ENCODE measurements around the gene DGKD.

DNA sequence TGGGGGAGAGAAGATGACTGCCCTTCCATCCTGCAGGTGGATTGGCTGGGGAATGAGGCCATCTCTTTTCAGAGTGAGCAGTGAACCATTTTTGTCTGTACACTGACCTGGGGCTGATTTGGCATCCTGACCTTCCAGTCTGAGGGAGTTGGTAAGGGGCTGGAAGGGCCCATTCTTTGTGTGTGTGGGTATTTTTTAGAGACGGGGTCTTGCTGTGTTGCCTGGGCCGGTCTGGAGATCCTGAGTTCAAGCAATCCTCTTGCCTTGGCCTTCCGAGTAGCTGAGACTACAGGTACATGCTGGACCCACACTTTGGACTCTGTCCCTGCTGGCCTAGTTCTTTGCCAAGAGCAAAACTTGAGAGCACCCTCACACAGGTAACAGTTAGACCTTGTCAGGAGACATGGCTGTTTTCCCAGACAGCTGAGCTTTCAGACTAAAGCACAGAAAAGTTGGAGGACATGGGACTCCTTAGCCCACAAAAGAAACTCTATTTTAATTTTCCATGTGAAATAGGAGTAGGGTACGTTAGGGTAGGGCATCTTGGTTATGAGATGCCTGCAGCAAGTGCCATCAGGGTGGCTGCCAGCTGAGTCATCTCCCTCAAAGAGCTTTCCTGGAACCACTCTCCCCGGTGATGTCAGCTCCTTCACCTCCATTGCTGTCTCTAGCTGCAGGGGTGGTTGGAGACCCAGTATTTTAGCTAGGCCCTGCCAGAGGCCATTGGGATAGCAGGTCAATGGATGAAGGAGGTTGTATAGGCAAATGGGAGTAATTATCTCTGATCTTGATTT, 60.7 kb downstream of the DGKD start:
- TF ChIP-seq CBFB (CRISPR knock-in tag; IDR thresholded peaks at IDR 0.05; ENCODE audit: low read depth) (no peak), NR2C2 (CRISPR knock-in tag; IDR thresholded peaks at IDR 0.05) (no peak), GRHL2 (CRISPR knock-in tag; IDR thresholded peaks at IDR 0.05; ENCODE audit: insufficient replicate concordance, severe bottlenecking) (no peak), JUN (CRISPR knock-in tag; IDR thresholded peaks at IDR 0.05) (no peak), CREM (CRISPR knock-in tag; IDR thresholded peaks at IDR 0.05) (no peak), ESRRA (CRISPR knock-in tag; IDR thresholded peaks at IDR 0.05; ENCODE audit: borderline replicate concordance) (no peak)
- TF ChIP-seq, protein P1, sequence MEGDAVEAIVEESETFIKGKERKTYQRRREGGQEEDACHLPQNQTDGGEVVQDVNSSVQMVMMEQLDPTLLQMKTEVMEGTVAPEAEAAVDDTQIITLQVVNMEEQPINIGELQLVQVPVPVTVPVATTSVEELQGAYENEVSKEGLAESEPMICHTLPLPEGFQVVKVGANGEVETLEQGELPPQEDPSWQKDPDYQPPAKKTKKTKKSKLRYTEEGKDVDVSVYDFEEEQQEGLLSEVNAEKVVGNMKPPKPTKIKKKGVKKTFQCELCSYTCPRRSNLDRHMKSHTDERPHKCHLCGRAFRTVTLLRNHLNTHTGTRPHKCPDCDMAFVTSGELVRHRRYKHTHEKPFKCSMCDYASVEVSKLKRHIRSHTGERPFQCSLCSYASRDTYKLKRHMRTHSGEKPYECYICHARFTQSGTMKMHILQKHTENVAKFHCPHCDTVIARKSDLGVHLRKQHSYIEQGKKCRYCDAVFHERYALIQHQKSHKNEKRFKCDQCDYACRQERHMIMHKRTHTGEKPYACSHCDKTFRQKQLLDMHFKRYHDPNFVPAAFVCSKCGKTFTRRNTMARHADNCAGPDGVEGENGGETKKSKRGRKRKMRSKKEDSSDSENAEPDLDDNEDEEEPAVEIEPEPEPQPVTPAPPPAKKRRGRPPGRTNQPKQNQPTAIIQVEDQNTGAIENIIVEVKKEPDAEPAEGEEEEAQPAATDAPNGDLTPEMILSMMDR (IDR thresholded peaks at IDR 0.05), result no peak
- TF ChIP-seq, protein P2, sequence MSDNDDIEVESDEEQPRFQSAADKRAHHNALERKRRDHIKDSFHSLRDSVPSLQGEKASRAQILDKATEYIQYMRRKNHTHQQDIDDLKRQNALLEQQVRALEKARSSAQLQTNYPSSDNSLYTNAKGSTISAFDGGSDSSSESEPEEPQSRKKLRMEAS (CRISPR knock-in tag; IDR thresholded peaks at IDR 0.05), result no peak
- TF ChIP-seq, protein P3, sequence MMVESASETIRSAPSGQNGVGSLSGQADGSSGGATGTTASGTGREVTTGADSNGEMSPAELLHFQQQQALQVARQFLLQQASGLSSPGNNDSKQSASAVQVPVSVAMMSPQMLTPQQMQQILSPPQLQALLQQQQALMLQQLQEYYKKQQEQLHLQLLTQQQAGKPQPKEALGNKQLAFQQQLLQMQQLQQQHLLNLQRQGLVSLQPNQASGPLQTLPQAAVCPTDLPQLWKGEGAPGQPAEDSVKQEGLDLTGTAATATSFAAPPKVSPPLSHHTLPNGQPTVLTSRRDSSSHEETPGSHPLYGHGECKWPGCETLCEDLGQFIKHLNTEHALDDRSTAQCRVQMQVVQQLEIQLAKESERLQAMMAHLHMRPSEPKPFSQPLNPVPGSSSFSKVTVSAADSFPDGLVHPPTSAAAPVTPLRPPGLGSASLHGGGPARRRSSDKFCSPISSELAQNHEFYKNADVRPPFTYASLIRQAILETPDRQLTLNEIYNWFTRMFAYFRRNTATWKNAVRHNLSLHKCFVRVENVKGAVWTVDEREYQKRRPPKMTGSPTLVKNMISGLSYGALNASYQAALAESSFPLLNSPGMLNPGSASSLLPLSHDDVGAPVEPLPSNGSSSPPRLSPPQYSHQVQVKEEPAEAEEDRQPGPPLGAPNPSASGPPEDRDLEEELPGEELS (CRISPR knock-in tag; IDR thresholded peaks at IDR 0.05), result no peak
- TF ChIP-seq, protein P4, sequence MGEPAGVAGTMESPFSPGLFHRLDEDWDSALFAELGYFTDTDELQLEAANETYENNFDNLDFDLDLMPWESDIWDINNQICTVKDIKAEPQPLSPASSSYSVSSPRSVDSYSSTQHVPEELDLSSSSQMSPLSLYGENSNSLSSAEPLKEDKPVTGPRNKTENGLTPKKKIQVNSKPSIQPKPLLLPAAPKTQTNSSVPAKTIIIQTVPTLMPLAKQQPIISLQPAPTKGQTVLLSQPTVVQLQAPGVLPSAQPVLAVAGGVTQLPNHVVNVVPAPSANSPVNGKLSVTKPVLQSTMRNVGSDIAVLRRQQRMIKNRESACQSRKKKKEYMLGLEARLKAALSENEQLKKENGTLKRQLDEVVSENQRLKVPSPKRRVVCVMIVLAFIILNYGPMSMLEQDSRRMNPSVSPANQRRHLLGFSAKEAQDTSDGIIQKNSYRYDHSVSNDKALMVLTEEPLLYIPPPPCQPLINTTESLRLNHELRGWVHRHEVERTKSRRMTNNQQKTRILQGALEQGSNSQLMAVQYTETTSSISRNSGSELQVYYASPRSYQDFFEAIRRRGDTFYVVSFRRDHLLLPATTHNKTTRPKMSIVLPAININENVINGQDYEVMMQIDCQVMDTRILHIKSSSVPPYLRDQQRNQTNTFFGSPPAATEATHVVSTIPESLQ (CRISPR knock-in tag; IDR thresholded peaks at IDR 0.05), result no peak
- TF ChIP-seq, protein P5, sequence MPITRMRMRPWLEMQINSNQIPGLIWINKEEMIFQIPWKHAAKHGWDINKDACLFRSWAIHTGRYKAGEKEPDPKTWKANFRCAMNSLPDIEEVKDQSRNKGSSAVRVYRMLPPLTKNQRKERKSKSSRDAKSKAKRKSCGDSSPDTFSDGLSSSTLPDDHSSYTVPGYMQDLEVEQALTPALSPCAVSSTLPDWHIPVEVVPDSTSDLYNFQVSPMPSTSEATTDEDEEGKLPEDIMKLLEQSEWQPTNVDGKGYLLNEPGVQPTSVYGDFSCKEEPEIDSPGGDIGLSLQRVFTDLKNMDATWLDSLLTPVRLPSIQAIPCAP (CRISPR knock-in tag; IDR thresholded peaks at IDR 0.05), result no peak
